ENCODE results near the gene MYEOV.

The MYEOV gene

DNA sequence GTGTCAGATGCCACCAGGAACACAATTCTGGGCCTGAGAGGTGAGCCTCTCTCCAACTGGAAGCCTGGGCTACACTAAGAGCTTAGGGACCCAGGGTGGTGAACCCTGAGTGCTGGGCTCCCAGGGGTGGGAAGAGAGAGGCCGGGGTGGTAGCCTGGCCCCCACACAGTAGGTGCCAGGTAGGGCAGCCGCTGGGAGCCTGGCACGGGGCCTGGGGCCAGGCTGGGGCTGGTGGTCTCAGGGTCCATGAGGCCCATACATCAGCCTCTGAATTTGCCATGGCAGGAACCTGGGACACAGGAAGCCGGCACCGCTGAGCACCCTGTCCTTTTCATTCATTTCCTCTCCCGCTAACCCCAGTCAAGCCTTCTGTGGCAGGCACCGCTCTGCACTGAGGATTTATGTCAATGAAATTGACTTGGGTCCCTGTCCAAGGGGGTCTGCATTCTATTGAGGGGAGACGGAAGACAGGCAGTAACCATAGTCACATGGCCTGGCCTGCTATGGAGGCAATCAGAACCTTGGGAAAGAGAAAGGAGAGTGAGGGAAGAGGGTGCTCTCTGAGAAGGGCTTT is 8.6 kb downstream of the MYEOV start:
- DNase-seq: no peak

DNA sequence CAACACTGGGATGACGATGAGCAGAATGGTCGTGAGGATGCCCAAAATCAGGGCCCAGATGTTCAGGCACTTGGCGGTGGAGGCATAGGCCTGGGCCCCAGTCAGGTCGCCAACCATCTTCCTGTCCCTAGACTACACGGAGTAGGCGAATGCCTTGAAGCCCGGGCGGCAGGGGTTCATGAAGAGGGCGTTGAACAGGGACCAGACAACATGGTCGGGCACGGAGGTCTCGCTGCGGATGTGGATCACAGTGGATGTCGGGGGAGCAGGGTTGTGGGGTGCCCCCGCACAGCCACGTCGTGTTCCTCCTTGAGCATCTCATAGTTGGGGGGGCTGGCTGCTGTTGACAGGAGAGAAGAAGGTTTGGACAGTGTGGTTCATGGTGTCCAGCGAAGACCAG is 9.5 kb downstream of the MYEOV start:
- no peak for DNase-seq

DNA sequence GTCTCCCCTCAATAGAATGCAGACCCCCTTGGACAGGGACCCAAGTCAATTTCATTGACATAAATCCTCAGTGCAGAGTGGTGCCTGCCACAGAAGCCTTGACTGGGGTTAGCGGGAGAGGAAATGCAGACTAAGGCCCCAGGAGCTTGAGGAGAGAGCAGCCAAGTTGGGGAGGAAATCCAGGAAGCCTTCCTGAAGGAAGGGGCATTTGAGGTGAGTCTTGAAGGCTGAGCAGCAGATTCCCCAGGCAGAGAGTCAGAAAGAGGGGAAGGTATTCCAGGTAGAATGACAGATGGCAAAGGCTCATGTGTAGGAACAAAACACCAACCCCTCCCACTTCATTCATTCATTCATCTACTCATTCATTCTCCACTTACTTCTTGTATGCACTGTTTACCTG is 10.3 kb downstream of the MYEOV start:
- DNase-seq: no peak

DNA sequence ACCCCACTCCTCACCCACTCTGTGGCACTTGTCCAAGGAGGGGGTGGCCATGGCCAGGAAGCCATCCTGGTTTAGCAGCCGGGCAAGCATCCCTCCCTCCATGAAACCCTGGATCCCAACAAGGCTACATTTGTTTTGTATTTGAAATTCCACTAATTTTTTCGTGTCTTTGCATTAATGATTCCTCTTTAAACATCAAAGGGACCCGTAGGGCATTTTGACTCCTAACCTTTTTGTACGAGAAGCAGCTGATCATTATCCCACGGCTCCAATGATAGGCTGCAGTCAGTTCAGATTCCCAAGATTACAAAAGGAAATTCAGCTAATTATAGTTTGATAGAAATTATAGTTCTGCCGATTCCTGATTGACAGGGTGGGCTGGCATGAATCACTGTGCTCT is 10.7 kb downstream of the MYEOV start:
- DNase-seq: no peak

DNA sequence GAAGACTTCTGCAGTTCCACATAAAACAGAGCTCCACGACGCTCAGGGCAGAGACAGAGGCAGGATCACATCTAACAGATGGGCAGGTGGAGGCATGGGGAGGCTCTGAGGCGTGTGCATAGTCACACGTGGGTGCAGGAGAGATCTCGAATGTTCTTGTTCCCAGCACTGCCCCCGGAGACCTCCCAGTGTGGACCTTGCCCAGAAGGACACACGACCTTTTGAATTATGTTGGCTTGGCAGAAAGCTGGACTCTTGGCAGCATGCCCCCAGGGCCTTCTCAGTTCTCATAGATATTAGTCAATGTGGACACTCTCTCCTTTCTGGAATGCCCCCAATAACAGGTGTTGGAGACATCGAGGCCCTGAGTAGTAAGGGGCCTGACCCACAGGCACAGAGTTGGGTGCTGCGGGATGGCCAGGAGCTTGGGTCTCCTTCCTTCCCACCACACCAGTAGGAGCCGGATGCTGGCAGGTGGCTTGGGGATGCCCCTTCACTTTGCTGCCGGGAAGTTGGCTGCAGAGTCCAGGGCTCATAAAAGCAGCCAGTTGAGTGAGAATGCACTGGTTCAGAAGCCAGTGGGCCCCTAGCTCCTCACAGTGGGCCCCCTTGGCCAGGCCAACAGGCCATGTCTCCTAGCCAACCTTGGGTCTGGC is 12.1 kb downstream of the MYEOV start:
- DNase-seq: no peak

DNA sequence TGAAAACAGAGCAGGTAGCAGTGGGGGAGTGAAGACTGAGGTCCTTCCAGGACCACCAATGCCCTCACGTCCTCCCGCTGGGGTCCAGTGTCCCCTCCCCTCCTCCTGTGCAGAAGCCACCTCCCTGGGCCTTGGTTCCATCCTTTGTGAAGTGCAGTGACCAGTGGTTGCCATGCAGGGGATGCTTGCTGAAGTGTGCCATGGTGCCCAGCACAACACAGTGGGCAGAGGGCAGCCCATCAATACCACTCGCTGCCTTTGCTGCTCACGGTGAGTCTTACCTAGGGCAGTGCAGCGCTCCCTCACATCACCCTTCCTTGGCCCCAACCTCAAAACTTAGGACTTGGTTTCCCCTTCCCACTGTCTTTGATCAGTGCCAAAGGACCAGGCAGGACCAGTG is 12.9 kb downstream of the MYEOV start:
- DNase-seq: no peak

DNA sequence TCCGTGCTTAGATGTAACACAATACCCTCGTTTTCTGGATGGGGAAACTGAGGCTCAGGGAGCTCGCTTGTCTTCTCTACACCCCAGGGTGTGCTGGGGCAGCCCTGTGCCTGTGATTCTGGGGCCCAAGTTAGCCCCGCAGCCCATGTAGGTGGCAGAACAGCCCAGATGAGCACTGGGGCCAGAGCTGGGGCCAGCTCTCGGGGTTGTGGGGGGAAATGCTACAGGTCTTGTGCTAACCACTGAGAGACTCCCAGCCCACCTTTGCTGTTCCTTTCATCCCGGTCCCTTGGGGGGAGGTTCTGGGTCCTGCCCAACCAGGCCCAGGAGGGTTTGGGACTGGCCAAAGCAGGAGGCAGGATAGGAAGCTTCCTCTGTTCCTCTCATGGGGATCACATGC is 13.5 kb downstream of the MYEOV start:
- no peak for DNase-seq

DNA sequence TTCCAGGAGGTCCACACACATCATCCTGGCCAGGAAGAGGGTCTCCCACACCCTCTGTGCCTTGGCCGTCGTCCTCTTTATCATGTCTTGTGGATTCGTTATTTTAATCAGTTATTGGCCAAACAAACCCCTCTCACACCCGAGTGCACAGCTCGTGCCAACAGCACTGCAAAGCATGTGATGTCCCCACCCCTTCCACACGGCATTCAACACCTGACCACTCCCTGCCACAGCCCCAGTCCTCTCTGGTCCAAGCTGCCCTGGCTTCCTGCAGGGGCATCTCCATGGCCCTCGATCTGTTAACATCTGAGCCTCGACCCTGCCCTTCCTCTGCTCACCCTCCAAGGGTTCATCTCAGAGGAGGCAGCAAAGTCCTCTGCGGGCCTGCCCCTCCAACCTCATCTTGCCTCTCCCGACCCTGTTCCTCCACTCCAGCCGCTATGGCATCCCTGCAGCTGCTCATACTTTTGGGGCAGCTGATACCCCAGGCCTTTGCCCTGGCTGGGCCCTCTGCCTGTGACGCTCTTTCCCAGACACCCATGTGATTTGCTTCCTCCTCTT is 14.0 kb downstream of the MYEOV start:
- peak; percentile 61 for DNase-seq

DNA sequence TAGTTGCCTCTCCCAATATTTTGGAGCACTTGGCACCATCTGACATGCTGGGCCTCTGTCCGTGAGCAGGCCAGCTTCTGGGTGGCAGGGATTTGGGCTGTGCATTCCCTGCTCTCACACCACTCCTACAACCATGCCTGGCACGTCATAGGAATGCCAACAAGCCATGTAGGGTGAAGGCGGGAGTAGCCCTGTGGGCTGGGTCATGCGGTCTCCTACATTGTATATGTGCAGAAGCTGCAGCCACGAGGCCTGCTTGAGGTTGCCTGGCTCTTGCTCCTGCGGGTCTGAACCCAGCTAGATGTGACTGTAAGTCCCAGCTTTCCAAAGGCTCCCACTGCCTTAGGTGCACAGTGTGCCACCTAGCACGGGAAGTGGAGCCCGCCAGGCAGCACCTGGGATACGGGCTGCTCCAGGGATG is 14.5 kb downstream of the MYEOV start:
- DNase-seq: no peak

DNA sequence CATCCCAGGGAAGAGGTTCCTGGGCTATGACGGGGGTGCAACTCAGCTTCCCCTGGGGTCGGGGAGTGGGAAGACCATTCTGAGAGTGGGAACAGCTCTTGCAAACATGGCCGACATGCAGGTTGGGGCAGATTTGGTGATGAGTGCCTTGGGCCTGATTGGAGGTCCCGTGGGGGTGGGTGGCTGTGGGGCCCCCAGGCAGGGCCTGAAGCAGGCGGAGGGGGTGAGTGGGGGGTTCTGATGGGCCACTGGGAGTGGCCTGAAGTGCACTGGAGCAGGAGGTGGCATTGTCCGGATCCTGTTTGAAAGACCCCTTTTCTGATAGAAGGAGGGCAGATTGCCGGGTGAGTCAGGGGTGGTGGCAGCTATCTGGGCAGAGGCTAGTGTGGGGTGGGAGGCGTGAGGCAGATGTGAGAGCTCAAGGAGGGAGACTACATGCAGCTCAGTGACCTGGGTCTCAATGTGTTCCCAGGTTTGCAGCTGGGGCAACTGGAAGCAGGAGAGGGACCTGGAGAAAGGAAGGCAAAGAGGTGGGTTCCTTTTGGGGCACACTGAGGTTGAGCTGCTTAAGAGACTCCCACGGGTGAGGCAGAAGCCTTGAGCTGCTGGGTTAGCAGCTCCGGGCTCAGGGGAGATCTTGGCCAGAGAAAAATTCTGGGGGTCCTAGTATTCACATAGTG is 15.1 kb downstream of the MYEOV start:
- DNase-seq: no peak

DNA sequence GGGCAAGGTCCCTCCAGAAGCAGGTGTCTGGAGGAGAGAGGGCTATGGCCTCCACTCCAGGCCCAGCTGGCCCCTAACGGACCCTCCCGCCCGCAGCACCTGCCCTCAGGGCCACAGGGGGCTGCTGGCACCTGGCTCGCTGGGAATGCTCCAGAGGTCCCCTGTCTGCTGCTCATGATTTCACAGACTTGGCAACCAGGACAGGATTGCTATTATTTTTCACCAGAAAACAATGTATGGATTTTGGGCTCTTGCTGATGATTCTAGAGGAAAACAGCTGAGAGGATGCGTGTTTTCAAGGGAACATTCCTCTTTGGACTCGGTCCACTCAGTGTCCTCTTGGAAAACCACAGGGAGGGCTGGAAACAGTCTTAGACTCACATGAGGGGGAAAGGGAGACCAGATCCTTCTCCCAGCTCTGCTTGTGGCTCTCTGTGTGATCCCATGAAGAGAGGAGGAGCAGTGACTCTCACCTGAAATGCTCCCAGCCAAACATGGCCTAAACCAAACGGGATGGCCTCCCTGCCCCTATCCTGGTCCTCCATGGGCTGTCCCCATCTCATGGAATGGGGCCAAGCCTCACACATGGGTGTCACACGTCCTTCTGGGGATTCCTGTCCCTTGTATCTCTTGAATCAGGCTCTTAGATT is 15.8 kb downstream of the MYEOV start:
- no peak for DNase-seq

DNA sequence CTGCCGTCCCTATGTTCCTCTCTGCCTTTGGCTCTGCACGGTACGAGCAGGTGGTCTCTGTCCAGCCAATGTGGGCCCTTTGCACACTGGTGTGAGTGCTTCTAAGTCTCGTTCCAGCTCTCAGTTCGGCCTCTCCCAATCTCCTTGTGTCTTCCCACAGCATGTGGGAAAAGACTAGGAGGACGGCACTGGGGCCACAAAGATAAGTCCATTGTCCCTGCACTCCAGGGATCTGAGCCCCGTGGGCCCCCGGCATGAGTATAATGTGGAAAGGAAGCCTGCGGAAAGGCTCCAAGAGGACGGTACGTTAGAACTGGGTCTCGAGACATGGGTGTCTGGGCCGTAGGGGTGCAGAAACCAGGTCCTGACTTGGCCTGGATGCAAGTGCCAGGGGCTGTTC is 16.4 kb downstream of the MYEOV start:
- DNase-seq: no peak

DNA sequence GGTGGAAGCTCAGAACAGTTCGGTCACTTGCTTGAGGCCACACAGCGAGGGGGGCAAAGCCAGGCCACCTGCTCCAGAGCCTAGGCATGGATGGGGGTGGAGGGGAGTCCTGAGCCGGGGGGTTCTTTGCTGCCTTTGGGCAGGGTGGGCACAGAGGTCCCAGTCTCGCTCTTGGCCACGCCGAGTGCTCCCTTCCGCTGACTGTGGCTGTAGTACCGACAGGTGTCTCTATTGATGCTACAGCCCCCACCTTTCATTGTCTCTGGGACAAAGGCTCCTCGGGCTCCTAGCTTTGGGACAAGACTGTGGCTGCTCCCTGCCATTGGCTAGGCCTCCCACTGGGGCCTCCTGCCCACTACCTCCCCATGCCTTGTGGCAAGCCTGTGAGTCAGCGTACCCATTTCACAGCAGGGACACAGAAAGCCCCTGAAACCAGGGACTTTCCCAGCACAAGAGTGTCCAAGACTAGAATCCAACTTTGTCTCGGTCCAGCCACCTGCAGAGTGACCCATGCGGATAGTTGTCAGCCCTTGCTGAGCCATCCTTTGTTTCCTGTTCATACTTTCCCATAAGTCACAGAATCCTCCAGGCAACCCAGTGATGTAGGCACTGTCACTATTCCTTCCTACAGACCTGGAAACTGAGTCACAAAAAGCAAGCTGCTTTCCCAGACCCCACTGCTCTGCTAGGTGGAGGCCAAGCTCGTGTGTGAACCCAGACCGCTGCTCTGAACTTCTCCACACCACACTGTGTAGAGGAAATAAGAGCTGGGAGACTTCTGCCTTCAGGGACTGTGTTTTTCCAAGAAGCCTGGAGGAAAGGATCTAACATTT is 17.2 kb downstream of the MYEOV start:
- no peak for DNase-seq

DNA sequence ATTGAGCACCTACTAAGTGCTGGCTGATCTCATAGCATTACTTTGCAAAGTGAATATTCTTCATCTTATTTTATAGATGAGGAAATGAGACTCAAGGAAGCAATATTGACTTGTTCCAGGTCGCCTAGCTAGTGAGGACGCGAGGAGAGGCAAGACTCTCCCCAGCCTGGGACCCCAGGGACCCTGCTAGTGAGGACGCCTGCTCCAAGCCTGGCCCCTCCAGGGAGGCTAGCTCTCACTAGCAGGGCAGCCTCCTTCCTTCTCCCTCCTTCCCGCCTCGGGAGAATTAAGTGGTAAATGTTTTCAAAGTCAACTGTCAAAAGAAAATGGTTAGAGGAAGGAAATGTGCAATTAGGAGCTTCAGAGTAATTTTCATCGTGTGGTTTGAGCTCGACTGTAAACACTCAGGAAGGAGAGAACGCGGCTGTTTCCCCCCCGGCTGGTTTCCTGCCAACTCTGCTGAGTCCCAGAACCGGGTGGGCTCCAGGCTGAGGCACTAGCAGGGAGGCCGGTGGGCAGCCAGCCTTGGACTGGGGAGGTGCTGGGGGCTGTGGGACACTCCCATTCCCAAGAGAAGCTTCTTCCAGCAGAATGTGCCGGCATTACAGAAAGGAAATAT is 17.9 kb downstream of the MYEOV start:
- DNase-seq: peak; percentile 71

DNA sequence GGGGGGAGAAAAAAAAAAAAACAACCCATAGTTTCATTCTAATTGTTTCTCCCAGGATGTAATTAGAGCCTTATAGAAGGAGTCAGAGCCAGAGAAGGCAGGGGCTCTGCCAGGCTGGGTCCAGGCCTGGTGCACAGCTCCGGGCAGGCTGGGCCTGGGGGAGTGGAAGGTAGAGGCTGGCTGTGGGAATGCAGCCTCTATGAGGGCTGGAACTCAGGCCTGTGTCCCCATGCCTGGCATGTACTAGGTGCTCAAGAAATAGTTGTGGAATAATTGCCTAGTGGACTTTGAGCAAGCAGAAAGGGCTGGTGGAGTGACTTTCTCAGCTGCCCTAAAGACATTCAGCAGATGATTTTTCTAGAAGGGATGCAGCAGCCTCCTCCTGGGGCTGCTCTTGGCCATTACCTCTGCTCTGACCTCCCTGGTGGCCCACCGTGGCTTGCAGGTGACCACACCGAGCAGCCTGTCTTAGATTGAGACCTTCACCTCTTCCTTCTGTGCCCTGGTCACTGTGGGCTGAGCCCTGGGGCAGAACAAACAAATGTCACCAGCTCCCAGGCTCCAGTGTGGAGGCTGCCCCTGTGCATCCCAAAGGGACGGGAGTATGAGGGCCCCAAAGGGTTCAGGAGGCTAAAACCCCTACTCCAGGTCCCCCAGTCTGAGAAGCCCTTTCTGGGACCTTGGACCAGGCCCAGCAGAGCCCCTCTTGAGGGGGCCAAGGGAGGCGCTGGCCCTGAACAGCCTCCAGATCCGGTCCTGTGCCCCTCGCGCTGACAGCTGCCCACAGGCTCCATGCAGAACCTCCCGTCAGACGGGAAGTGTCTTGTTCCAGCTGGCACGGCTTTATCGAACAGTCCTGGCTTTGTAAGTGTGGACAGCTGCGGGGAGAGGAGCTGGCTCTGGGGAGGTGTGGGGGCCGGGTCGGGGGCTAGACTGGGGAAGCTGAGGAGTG is 18.8 kb downstream of the MYEOV start:
- DNase-seq: peak; percentile 22

DNA sequence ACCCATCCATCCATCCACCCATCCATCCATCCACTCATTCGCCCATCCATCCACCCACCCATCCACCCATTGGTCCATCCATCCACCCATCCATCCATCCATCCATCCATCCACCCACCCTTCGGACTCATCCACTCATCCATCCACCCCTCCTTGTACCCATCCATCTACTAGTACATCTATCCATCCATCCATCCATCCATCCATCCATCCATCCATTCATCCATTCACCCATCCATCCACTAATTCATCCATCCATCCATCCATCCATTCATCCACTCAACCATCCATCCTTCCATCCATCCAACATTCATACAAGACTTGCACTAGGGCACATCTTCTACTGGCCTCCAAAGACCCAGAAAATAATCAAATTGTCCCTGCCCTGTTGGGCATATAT is 20.0 kb downstream of the MYEOV start:
- no peak for DNase-seq

DNA sequence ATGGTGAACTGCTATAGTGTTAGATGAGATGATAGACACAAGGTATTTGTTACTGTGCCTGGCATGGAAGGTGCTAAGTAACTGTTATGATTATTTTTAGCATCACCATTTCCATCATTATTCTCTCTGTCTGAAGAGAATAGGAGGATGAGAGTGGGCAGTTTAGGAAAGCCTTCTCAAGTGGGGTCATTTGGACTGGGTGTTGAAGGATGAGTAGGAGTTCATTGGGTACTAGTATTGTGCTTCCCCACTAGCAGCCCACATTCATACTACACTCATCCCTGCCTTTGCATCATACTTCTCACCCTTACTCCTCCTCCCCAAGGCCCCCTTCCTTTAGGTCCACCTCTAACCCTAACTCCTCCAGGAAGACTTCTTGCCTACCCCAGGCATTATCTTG is 20.6 kb downstream of the MYEOV start:
- no peak for DNase-seq

DNA sequence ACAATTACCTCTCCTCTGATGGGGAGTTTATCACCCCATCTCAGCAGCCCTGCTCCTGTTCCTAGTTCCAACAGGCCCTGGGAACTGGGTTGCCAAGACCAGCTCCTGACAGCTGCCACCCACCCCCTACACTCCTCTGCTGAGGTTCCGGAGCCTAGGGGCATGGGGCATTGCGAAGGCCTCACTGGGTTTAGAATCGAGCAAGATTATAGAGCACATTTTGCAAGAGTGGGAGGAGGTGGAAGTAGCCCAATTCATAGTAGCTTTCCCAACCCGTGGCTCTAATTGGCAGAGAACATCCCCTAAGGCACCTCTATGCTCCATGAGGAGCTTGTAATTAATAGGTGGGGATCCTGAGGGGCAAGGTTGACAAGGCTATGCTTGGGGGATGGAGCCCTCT is 23.0 kb downstream of the MYEOV start:
- no peak for DNase-seq

DNA sequence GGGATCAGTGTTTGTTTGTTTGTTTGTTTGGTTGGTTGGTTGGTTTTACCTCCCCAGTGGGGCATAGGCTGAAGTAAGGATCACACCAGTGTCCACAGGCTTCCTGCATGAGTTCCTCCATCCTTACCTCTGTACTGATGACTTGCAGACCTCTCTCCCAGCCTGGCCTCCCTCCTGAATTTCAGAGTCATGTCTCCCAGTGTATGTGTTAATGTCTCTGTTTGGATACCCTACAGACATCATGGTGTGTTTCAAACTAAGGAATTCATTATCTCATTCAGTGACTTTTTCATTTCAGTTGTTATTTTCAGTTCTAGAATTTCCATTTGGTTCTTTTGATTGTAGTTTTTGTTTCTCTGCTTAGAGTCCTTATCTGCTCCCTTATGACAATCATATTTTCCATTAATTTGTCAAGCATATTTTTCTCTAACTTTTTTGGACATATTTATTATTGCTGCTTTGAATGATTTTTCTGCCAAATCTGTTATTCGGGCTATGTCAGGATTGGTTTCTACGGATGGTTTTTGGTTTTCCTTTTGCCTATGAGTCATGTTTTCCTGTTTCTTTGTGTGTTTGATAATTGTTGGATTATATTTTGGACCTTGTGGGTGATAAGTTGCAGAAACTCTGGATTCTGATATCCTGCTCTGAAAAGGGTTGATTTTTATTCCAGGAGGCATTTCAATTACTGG is 23.6 kb downstream of the MYEOV start:
- DNase-seq: no peak

DNA sequence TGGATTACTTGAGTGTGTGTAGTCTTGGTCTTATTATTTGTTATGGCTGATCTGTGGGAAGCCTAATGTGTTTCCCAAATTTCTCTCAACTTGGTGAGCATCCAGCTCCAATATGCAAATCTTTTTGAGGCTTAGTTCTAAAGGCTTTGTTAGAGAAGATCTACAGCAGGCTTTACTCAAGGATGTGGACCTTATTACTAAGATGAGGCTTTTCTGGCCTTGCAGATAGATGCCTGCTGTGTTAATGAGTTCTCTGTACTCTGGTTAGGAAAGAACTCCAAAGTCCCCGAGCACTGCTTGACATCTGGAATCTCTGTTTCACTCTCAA is 24.1 kb downstream of the MYEOV start:
- DNase-seq: no peak

Data from hematopoietic multipotent progenitor cell treated with erythropoietin and hydrocortisone succinate and interleukin-3 and kit ligand, for 6 days (in vitro differentiated cells).